Ascending aorta (tissue), 2 donors: ENCODE results near the gene HSPA9. TPM values are rescaled to one million over a fixed set of nuclear protein-coding genes. Genes with fewer than 3 reads are reported as not detected.

Experiments used
- DNase-seq, 2 donors: peaks; one replicate each; pipeline ENCODE4 v3.0.0-alpha.2; 2019; ENCODE audit warnings: low spot score in 2 of 2
- H3K27ac ChIP-seq, 2 donors: fragments of 200-600 bp; sonication (generic); one replicate each; pipeline ENCODE4 v1.5.1; 2016 to 2017; ENCODE audit warnings: mild to moderate bottlenecking in 1 of 2
- H3K27me3 ChIP-seq: fragments of 200-600 bp; sonication (generic); one replicate; pipeline ENCODE4 v1.5.1; 2017
- H3K36me3 ChIP-seq, 2 donors: fragments of 200-600 bp; sonication (generic); one replicate each; pipeline ENCODE4 v1.5.1; 2016
- H3K4me1 ChIP-seq, 2 donors: fragments of 200-600 bp; sonication (generic); one replicate each; pipeline ENCODE4 v1.5.1; 2016 to 2017; ENCODE audit warnings: mild to moderate bottlenecking in 1 of 2
- H3K4me3 ChIP-seq, 2 donors: fragments of 200-600 bp; sonication (generic); one replicate each; pipeline ENCODE4 v1.5.1; 2016 to 2017; ENCODE audit warnings: mild to moderate bottlenecking in 1 of 2
- H3K9me3 ChIP-seq, 2 donors: fragments of 200-600 bp; sonication (generic); one replicate each; pipeline ENCODE4 v1.5.1; 2016
- intact Hi-C: fragments of 100-400 bp; cut with DNase I; formaldehyde crosslinking; loops from one replicate; pipeline ENCODE4 v1.15.1; 2023
- total RNA-seq: library from RNA; depleted of rRNA; stranded (reverse); fragments of >200 nt; gene quantifications from one replicate; pipeline ENCODE4 v1.1.0, GENCODE V29; 2016
- TF ChIP-seq, protein P1 (sequence below), 3 experiments: fragments of 200-600 bp in 2 of 3; fragments of 450-650 bp in 1 of 3; sonication (generic) in 2 of 3; IDR thresholded peaks; one replicate each; pipeline ENCODE4 v1.5.1; 2016 to 2019; ENCODE audit warnings: antibody characterized with exemption in 3 of 3, mild to moderate bottlenecking in 1 of 3, moderate library complexity in 1 of 3

HSPA9 gene
- total RNA-seq, 1 donor from 2014 or later = 75.5 TPM

DNA sequence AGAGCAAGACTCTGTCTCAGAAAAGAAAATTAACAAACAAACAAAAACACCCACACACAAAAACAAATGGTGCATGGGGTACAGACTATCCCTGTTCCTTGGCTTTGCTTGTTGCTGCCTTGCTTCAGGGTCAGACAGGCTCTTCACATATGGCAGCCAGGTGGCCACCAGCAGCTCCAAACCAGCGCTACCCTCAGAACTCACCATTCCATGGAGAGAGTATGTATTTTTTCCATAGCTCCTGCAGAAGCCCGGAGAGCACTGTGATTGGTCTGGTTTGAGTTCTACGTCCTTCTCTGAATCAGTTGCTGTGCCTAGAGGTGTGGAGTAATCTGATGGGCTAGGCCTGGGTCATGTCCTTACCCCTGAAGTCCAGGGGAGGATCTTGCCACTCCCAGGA, 25.2 kb upstream of the HSPA9 start:
- no peaks in the 10 kb centered on the region for H3K36me3 ChIP-seq
- no peak overlapping the region for H3K4me3 ChIP-seq
- TF ChIP-seq, protein P1, sequence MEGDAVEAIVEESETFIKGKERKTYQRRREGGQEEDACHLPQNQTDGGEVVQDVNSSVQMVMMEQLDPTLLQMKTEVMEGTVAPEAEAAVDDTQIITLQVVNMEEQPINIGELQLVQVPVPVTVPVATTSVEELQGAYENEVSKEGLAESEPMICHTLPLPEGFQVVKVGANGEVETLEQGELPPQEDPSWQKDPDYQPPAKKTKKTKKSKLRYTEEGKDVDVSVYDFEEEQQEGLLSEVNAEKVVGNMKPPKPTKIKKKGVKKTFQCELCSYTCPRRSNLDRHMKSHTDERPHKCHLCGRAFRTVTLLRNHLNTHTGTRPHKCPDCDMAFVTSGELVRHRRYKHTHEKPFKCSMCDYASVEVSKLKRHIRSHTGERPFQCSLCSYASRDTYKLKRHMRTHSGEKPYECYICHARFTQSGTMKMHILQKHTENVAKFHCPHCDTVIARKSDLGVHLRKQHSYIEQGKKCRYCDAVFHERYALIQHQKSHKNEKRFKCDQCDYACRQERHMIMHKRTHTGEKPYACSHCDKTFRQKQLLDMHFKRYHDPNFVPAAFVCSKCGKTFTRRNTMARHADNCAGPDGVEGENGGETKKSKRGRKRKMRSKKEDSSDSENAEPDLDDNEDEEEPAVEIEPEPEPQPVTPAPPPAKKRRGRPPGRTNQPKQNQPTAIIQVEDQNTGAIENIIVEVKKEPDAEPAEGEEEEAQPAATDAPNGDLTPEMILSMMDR (IDR thresholded peaks at IDR 0.05) = no peak
- intact Hi-C loops = no loop called here
- H3K27me3 ChIP-seq = no peaks in the 10 kb centered on the region
- peak in 1 of 2 donors; percentile 2 for DNase-seq
- H3K4me1 ChIP-seq = no peaks in the 10 kb centered on the region
- no peaks in the 10 kb centered on the region for H3K9me3 ChIP-seq
- H3K27ac ChIP-seq = no peak overlapping the region

DNA sequence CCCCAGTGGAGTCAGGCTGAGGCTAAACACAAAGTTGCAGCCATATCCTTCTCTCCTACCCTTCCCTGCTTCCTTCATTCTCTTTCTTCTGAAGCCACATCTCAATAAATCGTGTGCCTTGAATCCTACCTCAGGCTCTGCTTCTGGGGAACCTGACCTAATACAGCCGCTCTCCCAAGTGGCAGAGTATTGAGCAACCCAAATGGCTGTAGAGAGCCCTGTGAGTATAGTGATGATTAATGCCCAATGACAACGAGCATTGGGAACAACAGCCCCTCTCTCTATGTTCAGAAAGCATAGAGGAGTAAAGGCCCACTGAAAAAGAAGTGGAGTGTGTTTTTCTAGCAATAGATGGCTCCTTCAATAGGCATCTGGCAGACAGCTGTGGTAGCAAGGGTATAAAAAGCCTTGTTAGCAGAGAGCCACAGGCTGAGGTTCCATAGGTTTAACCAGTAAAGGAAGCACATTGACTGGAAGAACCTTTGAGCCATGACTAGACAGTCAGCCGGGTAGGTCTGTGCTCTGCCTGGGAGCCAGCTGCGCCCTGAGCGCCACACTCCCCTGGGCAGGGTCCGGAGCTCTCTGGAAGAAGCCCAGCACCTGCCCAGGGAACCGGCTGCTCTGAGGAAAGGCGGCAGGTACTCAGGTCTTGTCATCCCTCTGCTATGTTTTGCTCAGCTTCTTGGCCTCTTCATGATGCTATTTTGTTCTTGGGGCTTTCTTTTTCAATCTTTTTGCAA, 22.6 kb upstream of the HSPA9 start:
- no peaks in the 10 kb centered on the region for H3K27me3 ChIP-seq
- H3K4me3 ChIP-seq = no peak overlapping the region
- H3K27ac ChIP-seq = no peak overlapping the region
- peak in 1 of 2 donors; percentile 34 for DNase-seq
- H3K36me3 ChIP-seq = no peaks in the 10 kb centered on the region
- no peaks in the 10 kb centered on the region for H3K4me1 ChIP-seq
- H3K9me3 ChIP-seq = no peaks in the 10 kb centered on the region
- TF ChIP-seq, protein P1 (IDR thresholded peaks at IDR 0.05) = no peak
- intact Hi-C loops = no loop called here

DNA sequence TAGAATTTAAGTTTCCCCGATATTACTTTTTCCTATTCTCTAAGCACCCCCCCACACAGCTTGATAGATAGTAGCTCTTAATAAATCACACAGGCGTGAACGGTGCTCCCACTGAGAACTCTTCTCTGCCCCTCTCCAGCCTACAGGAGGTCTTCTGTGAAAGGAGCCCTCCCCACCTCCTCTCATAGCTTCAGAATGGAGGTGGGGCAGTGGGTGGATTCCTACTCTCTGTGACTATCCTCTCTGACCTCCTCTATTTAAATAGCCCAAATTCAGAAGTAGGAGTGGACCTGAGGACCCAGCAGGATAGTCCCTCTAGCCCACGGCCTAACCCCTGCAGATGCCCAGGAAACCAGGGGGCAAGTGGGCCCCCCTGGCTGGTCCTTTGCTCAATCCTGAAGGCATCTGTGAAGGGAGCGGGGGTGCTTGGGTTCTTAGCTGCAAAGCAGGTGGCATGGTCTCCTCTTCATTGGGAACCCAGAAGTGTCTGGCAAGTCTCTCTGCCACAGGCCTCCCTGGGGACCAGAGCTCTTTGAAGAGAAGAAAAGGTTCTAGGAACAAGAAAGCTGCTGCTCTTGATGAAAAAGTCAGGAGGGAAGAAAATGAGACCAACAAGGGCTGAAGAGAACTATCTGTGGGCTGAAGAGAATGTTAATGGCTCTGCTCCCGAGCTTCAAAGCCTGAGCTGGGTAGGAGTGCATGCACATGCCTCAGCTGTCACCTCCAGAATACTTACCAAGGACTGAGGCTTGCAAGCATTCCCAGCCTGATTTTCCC, 21.1 kb upstream of the HSPA9 start:
- intact Hi-C loops = no loop called here

DNA sequence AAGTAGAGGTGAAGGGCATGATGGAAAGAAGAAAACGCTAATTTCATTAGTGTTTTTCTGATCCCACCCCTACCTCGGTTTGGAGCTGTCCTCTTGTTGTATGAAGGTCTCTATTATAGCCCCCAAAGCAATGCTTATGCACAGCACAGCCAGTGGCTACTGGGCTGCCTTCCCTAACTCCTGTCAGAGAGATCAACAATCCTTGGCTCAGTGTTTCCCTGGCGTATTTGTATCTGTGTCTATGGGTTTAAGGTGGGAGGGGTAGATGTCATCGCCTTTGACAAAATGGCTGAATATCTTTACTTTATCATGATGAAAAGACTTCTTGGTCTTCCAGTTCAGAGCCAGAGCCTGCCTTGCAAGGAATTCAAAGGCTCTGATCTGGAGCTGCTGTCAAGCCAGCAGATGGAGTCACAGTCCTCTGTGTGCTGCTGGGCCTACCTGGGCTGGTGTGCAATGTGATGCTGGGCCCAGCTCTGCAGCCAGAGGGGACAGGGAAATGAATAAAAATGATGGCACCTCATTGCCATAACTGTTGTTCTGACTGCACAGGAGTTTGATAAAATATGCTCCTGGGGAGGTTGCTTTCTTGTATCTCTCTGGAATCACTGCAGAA, 20.1 kb upstream of the HSPA9 start:
- Histone ChIP-seq H3K27ac (no peak overlapping the region), H3K27me3 (no peaks in the 10 kb centered on the region), H3K4me3 (no peak overlapping the region), H3K9me3 (no peaks in the 10 kb centered on the region), H3K36me3 (no peaks in the 10 kb centered on the region), H3K4me1 (no peaks in the 10 kb centered on the region)
- intact Hi-C loops = no loop called here
- DNase-seq = peak in 1 of 2 donors; percentile 15
- TF ChIP-seq, protein P1 (IDR thresholded peaks at IDR 0.05) = peak in 1 of 3 experiments; percentile 5

More for the DNA sequence above, 21.1 kb upstream of the HSPA9 start:
- H3K4me3 ChIP-seq = no peak overlapping the region
- peak in 1 of 2 donors; percentile 37 for DNase-seq
- no peaks in the 10 kb centered on the region for H3K9me3 ChIP-seq
- H3K36me3 ChIP-seq = no peaks in the 10 kb centered on the region
- H3K27me3 ChIP-seq = no peaks in the 10 kb centered on the region
- TF ChIP-seq, protein P1 (IDR thresholded peaks at IDR 0.05) = no peak
- no peak overlapping the region for H3K27ac ChIP-seq
- H3K4me1 ChIP-seq = no peaks in the 10 kb centered on the region

DNA sequence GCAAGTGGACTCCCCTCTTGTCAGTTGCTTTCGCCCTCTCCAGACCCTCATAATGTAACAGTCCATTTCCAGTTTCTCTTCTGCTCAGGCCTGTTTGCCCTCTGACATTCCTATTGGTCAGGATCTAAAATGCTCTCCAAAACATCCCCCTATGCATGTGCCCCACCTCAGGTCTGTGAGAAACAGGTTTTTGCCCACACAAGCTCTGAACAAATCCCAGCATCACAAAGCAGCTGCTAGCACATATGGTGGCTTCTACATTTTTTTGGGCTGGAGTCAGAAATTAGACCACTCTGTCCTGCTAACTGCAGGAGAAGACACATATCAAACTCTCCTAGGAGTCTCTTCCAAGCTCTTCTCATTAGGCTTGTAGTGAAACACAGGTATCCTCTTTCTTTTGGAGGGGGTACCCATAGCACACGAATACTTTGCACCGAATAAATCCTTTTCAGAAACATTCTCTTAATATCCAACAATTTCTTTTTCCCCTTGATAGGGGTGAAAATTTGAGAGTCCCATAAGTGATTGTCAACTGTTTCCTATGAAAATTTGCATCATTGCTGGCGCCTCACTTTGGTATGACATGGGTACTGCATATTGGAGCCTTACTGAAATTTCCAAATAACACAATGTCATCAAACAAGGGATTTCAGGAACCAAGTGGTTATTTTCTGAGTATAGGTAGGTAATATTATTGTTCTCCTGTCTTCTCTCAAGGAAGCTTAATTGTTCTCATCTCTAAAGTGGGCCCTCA, 19.3 kb upstream of the HSPA9 start:
- TF ChIP-seq, protein P1 (IDR thresholded peaks at IDR 0.05) = peak in 1 of 3 experiments; percentile 18
- intact Hi-C loops = no loop called here
- DNase-seq = no peak
- Histone ChIP-seq H3K4me1 (no peaks in the 10 kb centered on the region), H3K4me3 (no peak overlapping the region), H3K27ac (no peak overlapping the region), H3K9me3 (no peaks in the 10 kb centered on the region), H3K27me3 (no peaks in the 10 kb centered on the region), H3K36me3 (no peaks in the 10 kb centered on the region)
